ENCODE data around the gene CFAP45. TPM values are rescaled to one million over a fixed set of nuclear protein-coding genes. Genes with fewer than 3 reads are reported as not detected.

The CFAP45 gene
- total and polyA plus RNA-seq, 2 experiments from 2014 or later, result not detected

DNA sequence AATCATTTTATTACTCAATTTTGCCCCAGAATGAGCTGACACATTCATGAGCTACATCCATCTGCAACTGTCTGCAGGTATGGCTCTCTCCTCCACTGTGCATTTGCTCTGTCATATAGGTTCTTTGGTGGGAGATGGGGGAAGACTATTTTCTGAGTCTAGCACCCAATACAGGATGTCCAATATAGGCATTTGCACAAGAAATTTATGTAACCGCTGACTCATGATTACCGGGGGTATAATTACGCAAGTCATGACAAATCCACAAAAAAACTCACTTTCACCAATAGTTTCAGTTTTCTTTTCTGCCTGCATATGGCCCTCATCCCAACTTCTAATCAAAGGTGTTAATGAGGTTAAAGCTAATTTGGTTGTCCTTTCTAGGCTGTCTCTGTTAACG, 20.0 kb downstream of the CFAP45 start:
- H3K4me3 ChIP-seq, result no peak overlapping the region
- TF ChIP-seq, protein P1, sequence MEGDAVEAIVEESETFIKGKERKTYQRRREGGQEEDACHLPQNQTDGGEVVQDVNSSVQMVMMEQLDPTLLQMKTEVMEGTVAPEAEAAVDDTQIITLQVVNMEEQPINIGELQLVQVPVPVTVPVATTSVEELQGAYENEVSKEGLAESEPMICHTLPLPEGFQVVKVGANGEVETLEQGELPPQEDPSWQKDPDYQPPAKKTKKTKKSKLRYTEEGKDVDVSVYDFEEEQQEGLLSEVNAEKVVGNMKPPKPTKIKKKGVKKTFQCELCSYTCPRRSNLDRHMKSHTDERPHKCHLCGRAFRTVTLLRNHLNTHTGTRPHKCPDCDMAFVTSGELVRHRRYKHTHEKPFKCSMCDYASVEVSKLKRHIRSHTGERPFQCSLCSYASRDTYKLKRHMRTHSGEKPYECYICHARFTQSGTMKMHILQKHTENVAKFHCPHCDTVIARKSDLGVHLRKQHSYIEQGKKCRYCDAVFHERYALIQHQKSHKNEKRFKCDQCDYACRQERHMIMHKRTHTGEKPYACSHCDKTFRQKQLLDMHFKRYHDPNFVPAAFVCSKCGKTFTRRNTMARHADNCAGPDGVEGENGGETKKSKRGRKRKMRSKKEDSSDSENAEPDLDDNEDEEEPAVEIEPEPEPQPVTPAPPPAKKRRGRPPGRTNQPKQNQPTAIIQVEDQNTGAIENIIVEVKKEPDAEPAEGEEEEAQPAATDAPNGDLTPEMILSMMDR (IDR thresholded peaks at IDR 0.05; ENCODE audit: low read depth, low read length), result no peak
- H3K36me3 ChIP-seq, result no peaks in the 10 kb centered on the region
- H3K27me3 ChIP-seq, result no peaks in the 10 kb centered on the region
- H3K4me1 ChIP-seq (ENCODE audit: low read depth), result no peaks in the 10 kb centered on the region
- peak in 1 of 2 donors; percentile 84 for DNase-seq (ENCODE audit: low read depth in 1 of 2, low spot score in 1 of 2)
- no peaks in the 10 kb centered on the region for H3K9me3 ChIP-seq (ENCODE audit: low read depth)
- no peak overlapping the region for H3K27ac ChIP-seq

DNA sequence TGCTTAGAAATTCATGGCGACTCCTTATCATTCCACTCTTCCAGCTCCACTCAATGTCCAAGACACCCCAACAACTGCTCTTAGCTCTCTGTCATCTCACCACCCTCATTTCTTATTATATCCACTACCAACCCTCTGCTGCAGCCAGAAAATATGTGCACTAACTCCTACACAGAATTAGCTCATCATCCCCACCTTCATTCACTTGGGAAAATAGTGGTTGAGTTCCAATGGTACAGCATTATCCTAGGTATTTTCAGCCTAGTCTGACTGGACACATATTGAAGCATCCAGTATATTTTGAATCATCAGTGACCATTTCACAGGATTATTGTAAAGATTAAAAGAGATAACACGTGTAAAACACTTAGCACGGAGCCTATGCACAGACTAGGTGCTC, 20.8 kb downstream of the CFAP45 start:
- Histone ChIP-seq H3K4me1 (ENCODE audit: low read depth) (no peaks in the 10 kb centered on the region), H3K4me3 (no peak overlapping the region), H3K36me3 (no peaks in the 10 kb centered on the region), H3K27me3 (no peaks in the 10 kb centered on the region), H3K27ac (no peak overlapping the region), H3K9me3 (ENCODE audit: low read depth) (no peaks in the 10 kb centered on the region)
- no peak for DNase-seq (ENCODE audit: low read depth in 1 of 2, low spot score in 1 of 2)
- TF ChIP-seq, protein P1 (IDR thresholded peaks at IDR 0.05; ENCODE audit: low read depth, low read length), result no peak

GRCh38 chr1:159877695-159878444, 22.1 kb downstream of the CFAP45 start:
- Histone ChIP-seq H3K9me3 (ENCODE audit: low read depth) (no peaks in the 10 kb centered on the region), H3K4me3 (no peak overlapping the region), H3K27ac (no peak overlapping the region), H3K27me3 (no peaks in the 10 kb centered on the region), H3K36me3 (no peaks in the 10 kb centered on the region), H3K4me1 (ENCODE audit: low read depth) (no peaks in the 10 kb centered on the region)
- no peak for DNase-seq (ENCODE audit: low read depth in 1 of 2, low spot score in 1 of 2)
- TF ChIP-seq, protein P1 (IDR thresholded peaks at IDR 0.05; ENCODE audit: low read depth, low read length), result no peak

- H3K27ac ChIP-seq, result no peak overlapping the region
- H3K36me3 ChIP-seq, result no peaks in the 10 kb centered on the region
- no peak overlapping the region for H3K4me3 ChIP-seq
- TF ChIP-seq, protein P1 (IDR thresholded peaks at IDR 0.05; ENCODE audit: low read depth, low read length), result no peak
- H3K27me3 ChIP-seq, result peaks cover 15% of the 10 kb centered on the region
- H3K9me3 ChIP-seq (ENCODE audit: low read depth), result no peaks in the 10 kb centered on the region
- no peaks in the 10 kb centered on the region for H3K4me1 ChIP-seq (ENCODE audit: low read depth)
- DNase-seq (ENCODE audit: low read depth in 1 of 2, low spot score in 1 of 2), result no peak
Observed at GRCh38 chr1:159873530-159874143, 26.3 kb downstream of the CFAP45 start.

GRCh38 chr1:159872891-159873290, 27.1 kb downstream of the CFAP45 start:
- no peak overlapping the region for H3K4me3 ChIP-seq
- no peak for DNase-seq (ENCODE audit: low read depth in 1 of 2, low spot score in 1 of 2)
- H3K4me1 ChIP-seq (ENCODE audit: low read depth), result no peaks in the 10 kb centered on the region
- peaks cover 15% of the 10 kb centered on the region for H3K27me3 ChIP-seq
- TF ChIP-seq, protein P1 (IDR thresholded peaks at IDR 0.05; ENCODE audit: low read depth, low read length), result no peak
- H3K27ac ChIP-seq, result no peak overlapping the region
- no peaks in the 10 kb centered on the region for H3K9me3 ChIP-seq (ENCODE audit: low read depth)
- H3K36me3 ChIP-seq, result no peaks in the 10 kb centered on the region
